NCI-H1092 (cell line): ENCODE results near the gene PKNOX1.
"Not testable (repeated sequence)": the region's sequence is repeated elsewhere in the genome, so short reads cannot be mapped to it uniquely, and the experiment has no call there.

Experiments
- DNase-seq: peaks from one replicate; lab custom pipeline; 2025; lab: John Stamatoyannopoulos, UW

The PKNOX1 gene

GRCh38 chr21:43053112-43053511 is 78.8 kb downstream of the PKNOX1 start:
- DNase-seq = not testable (repeated sequence)

- DNase-seq = not testable (repeated sequence)
Measured at GRCh38 chr21:43062955-43063664, 88.7 kb downstream of the PKNOX1 start.

- not testable (repeated sequence) for DNase-seq
Measured at GRCh38 chr21:43064265-43064917, 90.0 kb downstream of the PKNOX1 start.

GRCh38 chr21:43065991-43066390 is 91.6 kb downstream of the PKNOX1 start:
- not testable (repeated sequence) for DNase-seq

- DNase-seq = not testable (repeated sequence)
Measured at GRCh38 chr21:43066690-43067089, 92.3 kb downstream of the PKNOX1 start.

- not testable (repeated sequence) for DNase-seq
Measured at GRCh38 chr21:43068065-43068464, 93.7 kb downstream of the PKNOX1 start.

- DNase-seq = not testable (repeated sequence)
Measured at GRCh38 chr21:43069682-43070081, 95.3 kb downstream of the PKNOX1 start.

GRCh38 chr21:43072742-43073141 is 98.4 kb downstream of the PKNOX1 start:
- not testable (repeated sequence) for DNase-seq

GRCh38 chr21:43074401-43075169 is 100.2 kb downstream of the PKNOX1 start:
- DNase-seq = not testable (repeated sequence)

GRCh38 chr21:43075170-43076022 is 101.0 kb downstream of the PKNOX1 start, which contains the start of gene CBS:
Gene CBS, minus strand, starts transcription at chr21:43075835. Its CDS starts 3,642 bp downstream, at chr21:43072193.
- not testable (repeated sequence) for DNase-seq

- DNase-seq = not testable (repeated sequence)
Measured at GRCh38 chr21:43076023-43076637, 101.8 kb downstream of the PKNOX1 start.

- not testable (repeated sequence) for DNase-seq
Measured at GRCh38 chr21:43076643-43077042, 102.3 kb downstream of the PKNOX1 start.

GRCh38 chr21:43082587-43083300 is 108.4 kb downstream of the PKNOX1 start:
- not testable (repeated sequence) for DNase-seq
